Ascending aorta (tissue), 2 donors: ENCODE data around the gene PAPPA2. TPM values are rescaled to one million over a fixed set of nuclear protein-coding genes. Genes with fewer than 3 reads are reported as not detected.

ENCODE experiments used
- DNase-seq, 2 donors: peaks; one replicate each; pipeline ENCODE4 v3.0.0-alpha.2; 2019; ENCODE audit warnings: low spot score in 2 of 2
- H3K27ac ChIP-seq, 2 donors: fragments of 200-600 bp; sonication (generic); one replicate each; pipeline ENCODE4 v1.5.1; 2016 to 2017; ENCODE audit warnings: mild to moderate bottlenecking in 1 of 2
- H3K27me3 ChIP-seq: fragments of 200-600 bp; sonication (generic); one replicate; pipeline ENCODE4 v1.5.1; 2017
- H3K36me3 ChIP-seq, 2 donors: fragments of 200-600 bp; sonication (generic); one replicate each; pipeline ENCODE4 v1.5.1; 2016
- H3K4me1 ChIP-seq, 2 donors: fragments of 200-600 bp; sonication (generic); one replicate each; pipeline ENCODE4 v1.5.1; 2016 to 2017; ENCODE audit warnings: mild to moderate bottlenecking in 1 of 2
- H3K4me3 ChIP-seq, 2 donors: fragments of 200-600 bp; sonication (generic); one replicate each; pipeline ENCODE4 v1.5.1; 2016 to 2017; ENCODE audit warnings: mild to moderate bottlenecking in 1 of 2
- H3K9me3 ChIP-seq, 2 donors: fragments of 200-600 bp; sonication (generic); one replicate each; pipeline ENCODE4 v1.5.1; 2016
- CTCF ChIP-seq, 3 experiments: fragments of 200-600 bp in 2 of 3; fragments of 450-650 bp in 1 of 3; sonication (generic) in 2 of 3; IDR thresholded peaks; one replicate each; pipeline ENCODE4 v1.5.1; 2016 to 2019; ENCODE audit warnings: antibody characterized with exemption in 3 of 3, mild to moderate bottlenecking in 1 of 3, moderate library complexity in 1 of 3
- intact Hi-C: fragments of 100-400 bp; cut with DNase I; formaldehyde crosslinking; loops from one replicate; pipeline ENCODE4 v1.15.1; 2023
- total RNA-seq: library from RNA; depleted of rRNA; stranded (reverse); fragments of >200 nt; gene quantifications from one replicate; pipeline ENCODE4 v1.1.0, GENCODE V29; 2016

Gene PAPPA2
- total RNA-seq, 1 donor from 2014 or later: 2.9 TPM

GRCh38 chr1:176811511-176812288 is 348.7 kb downstream of the PAPPA2 start:
- H3K4me3 ChIP-seq: no peak overlapping the region
- H3K9me3 ChIP-seq: no peaks in the 10 kb centered on the region
- intact Hi-C loops: no loop called here
- DNase-seq: no peak
- TF ChIP-seq CTCF (IDR thresholded peaks at IDR 0.05): no peak
- no peak overlapping the region for H3K27ac ChIP-seq
- H3K36me3 ChIP-seq: no peaks in the 10 kb centered on the region
- H3K4me1 ChIP-seq: no peaks in the 10 kb centered on the region
- H3K27me3 ChIP-seq: no peaks in the 10 kb centered on the region

- no peak overlapping the region for H3K4me3 ChIP-seq
- TF ChIP-seq CTCF (IDR thresholded peaks at IDR 0.05): no peak
- DNase-seq: no peak
- intact Hi-C loops: no loop called here
- H3K9me3 ChIP-seq: no peaks in the 10 kb centered on the region
- H3K36me3 ChIP-seq: no peaks in the 10 kb centered on the region
- no peak overlapping the region for H3K27ac ChIP-seq
- H3K4me1 ChIP-seq: no peaks in the 10 kb centered on the region
- H3K27me3 ChIP-seq: no peaks in the 10 kb centered on the region
These were observed 352.6 kb downstream of the PAPPA2 start for GRCh38 chr1:176815621-176816020.

- Histone ChIP-seq H3K27me3 (no peaks in the 10 kb centered on the region), H3K4me1 (no peaks in the 10 kb centered on the region), H3K4me3 (no peak overlapping the region), H3K9me3 (no peaks in the 10 kb centered on the region), H3K27ac (no peak overlapping the region), H3K36me3 (no peaks in the 10 kb centered on the region)
- DNase-seq: no peak
- intact Hi-C loops: no loop called here
- TF ChIP-seq CTCF (IDR thresholded peaks at IDR 0.05): no peak
These were observed 353.3 kb downstream of the PAPPA2 start for GRCh38 chr1:176816232-176816631.

DNA sequence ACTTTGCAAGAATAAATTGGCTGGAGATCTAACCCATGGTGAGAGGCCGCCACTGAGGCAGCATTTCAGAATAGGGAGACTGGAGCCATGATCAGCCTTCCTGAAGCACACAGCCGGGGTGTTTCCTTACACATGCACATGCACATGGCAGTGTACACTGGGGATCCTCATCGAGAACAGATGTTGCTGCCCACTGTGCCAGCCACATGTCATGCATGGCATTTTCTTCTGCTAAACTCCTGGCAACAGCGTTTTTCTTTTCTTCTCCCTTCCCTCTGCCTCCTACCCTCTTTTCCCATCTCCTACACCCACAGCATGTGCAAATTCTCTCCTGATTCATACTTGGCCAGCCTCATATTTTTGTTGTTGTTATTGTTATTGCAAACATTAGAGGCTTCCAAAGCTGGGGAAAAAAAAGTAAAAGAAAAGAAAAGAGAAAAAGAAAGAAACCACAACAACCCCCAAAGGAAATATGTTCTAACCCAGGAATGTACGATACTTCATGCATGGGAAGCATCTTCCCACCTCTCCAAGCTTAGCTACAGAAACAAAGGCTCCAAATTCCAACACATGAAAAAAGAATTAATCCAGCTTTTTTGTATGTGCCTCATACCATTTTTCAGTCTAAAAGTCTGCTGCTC is 357.5 kb downstream of the PAPPA2 start:
- Histone ChIP-seq H3K36me3 (no peaks in the 10 kb centered on the region), H3K4me3 (no peak overlapping the region), H3K27ac (no peak overlapping the region), H3K9me3 (no peaks in the 10 kb centered on the region), H3K4me1 (no peaks in the 10 kb centered on the region), H3K27me3 (no peaks in the 10 kb centered on the region)
- no peak for DNase-seq
- intact Hi-C loops: no loop called here
- no peak for TF ChIP-seq CTCF (IDR thresholded peaks at IDR 0.05)

DNA sequence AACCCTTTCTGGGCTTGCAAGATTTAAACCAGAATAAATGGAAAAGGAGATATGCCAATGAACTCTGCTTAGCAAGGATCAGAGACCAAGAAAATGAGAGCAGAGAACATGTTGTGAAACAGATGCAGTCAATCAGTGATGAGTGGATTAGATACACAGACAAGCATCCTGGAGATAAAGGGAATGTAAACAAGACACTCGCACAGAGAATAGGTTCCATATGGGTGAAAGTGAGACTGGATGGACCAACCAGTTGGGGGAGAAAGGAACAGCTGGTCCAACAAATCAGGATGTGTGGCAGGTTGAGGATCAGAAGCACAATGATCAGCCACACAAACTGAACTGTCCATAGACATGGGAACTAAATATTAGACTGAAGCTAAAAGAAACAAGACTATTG is 363.3 kb downstream of the PAPPA2 start:
- TF ChIP-seq CTCF (IDR thresholded peaks at IDR 0.05): no peak
- no peak overlapping the region for H3K4me3 ChIP-seq

More for the DNA sequence above, 363.3 kb downstream of the PAPPA2 start:
- intact Hi-C loops: loop anchor here (5.0 kb wide), 1 partner anchor 46 kb away; no protein-coding TSS in a partner anchor
- H3K27ac ChIP-seq: no peak overlapping the region
- no peak for DNase-seq
- H3K4me1 ChIP-seq: no peaks in the 10 kb centered on the region
- no peaks in the 10 kb centered on the region for H3K36me3 ChIP-seq
- no peaks in the 10 kb centered on the region for H3K9me3 ChIP-seq
- no peaks in the 10 kb centered on the region for H3K27me3 ChIP-seq
